NCI-H446 (cell line): Measurements from ENCODE around the gene PRR27.

Experiments used
- DNase-seq, 2 experiments: peaks; one replicate each; lab custom pipeline; 2025; lab: John Stamatoyannopoulos, UW

PRR27 gene

GRCh38 chr4:70153937-70154336 lies at the start of gene PRR27:
Gene PRR27, plus strand, starts transcription at chr4:70154237. Its CDS starts 139 bp downstream, at chr4:70154376.
- DNase-seq: no peak

GRCh38 chr4:70110917-70111316 lies 43.1 kb upstream of the PRR27 start:
- DNase-seq: no peak

DNA sequence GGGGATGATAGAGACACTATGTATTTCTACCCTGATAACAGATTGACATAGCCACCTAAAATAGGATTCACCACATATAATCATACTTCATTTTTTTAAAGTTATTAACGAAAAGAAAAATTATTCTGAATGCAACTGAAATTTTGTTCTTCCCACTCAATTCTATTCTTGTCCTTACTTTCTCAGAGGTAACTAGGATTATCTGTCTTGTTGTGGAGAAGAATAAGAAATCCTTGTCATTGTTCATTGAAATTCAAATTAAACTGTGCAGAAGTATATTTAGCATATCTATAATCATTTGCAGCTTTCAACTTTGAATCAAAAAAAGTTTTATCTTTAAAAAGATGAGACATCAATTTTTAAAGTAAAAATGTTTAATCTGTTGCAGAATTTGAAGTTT lies 40.4 kb upstream of the PRR27 start:
- no peak for DNase-seq

- no peak for DNase-seq
Observed at GRCh38 chr4:70114096-70114495, 39.9 kb upstream of the PRR27 start.

DNA sequence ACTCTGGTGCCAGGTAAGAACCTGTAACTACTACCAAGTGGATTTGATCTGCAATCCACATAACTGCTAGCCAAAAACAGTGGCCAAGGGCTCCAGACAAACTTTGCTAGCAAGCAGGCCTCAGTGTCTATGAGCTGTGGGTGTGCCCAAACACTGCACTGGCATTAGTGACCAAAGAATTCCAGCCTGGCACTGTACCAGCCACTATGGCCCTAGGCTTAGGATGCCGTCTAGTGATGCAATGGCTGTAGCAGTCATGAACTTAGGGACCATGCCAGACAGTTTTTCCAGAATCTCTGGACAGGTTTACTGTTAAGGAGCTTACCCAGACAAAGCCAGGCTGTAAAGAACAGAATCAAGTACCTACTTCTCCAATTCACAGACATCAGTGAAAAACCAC lies 33.7 kb upstream of the PRR27 start:
- DNase-seq: no peak

GRCh38 chr4:70133473-70133872 lies 20.6 kb upstream of the PRR27 start:
- no peak for DNase-seq

- DNase-seq: no peak
Observed at GRCh38 chr4:70138751-70139150, 15.3 kb upstream of the PRR27 start.

DNA sequence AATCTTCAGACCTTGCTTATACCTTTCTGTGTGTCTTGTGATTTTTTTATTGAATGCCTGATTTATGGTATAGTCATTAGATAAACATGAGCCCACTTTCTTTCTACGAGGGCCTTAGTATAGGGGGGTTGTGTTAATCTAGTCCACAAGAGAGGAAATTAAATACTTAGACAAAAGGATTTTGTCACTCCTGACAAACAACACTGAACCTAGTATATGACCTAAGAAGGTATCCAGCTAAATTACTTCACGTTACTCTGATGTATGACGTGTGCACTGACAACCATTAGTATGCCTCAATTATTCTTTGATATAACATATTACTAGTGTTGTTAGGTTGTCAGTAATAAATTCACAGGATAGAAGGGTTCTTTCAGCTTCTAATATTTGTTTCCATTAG lies 2.8 kb upstream of the PRR27 start:
- no peak for DNase-seq

DNA sequence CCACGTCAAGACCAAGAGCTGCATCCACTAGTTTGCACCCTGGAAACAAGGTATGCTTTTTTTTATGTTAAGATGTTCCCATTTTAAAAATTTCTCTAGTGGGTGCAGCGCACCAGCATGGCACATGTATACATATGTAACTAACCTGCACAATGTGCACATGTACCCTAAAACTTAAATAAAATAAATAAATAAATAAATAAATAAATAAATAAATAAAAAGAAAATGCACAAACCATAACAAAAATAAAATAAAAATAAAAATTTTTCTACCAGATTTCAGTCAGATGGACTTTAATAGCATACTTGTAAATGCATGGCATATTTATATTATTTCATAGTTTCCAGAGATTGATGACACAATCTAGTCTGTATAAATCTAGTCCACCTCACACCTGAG lies 1.9 kb upstream of the PRR27 start:
- DNase-seq: no peak

DNA sequence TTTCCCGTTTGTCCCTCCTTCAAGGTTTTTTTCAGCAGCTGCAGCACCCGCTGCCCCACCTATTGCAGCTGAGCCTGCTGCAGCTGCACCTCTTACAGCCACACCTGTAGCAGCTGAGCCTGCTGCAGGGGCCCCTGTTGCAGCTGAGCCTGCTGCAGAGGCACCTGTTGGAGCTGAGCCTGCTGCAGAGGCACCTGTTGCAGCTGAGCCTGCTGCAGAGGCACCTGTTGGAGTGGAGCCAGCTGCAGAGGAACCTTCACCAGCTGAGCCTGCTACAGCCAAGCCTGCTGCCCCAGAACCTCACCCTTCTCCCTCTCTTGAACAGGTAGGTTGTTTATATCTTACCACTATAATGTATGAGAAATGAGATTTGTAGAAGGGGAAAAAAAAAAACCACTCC lies 4.5 kb downstream of the PRR27 start:
- DNase-seq: no peak

DNA sequence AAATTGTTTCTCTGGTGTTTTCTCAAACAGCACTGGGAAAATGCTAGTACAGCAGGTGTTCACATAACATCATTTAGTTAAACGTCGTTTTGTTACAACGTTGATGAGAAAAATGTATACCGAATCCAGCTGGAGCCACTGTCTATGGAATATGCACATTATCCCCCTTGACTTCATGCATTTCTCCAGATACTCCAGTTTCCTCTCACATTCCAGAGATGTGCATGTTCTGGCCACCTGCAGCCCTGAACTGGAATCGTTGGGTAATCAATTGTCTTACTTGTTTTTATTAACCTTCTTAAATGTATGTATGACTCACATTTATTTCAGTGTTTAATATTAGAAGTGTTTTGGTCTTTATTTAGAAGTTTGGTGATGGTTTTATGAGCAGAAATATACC lies 23.1 kb downstream of the PRR27 start:
- no peak for DNase-seq

DNA sequence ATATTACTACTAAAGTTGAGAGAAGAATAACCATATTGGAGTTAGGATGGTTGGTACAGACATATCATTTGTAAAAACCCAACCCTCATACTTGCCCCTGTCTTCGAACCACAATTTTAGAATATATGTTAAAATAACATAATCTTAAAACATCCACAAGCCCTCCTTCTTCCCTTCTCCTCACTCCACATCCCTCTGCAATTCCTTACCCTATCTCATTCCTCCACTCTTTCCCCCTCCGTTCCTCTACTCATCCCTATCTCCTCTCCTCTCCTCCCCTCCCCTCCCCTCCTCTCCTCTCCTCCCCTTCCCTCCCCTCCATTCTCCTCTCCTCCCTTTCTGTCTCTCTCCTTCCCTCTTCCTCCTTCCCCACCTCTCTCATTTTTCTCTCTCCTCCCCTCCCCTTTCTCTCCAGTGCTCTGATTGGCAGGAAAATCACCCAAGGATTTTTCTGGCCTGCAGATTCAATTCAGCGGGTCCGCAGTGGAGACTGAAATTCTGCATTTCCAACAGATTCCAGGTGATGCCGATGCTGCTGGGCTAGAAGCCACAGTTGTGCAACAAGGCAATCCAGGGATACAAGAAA lies 24.1 kb downstream of the PRR27 start:
- no peak for DNase-seq

GRCh38 chr4:70179811-70180210 lies 25.8 kb downstream of the PRR27 start:
- no peak for DNase-seq

GRCh38 chr4:70181864-70182263 lies 27.8 kb downstream of the PRR27 start:
- DNase-seq: no peak

- no peak for DNase-seq
Observed at GRCh38 chr4:70182517-70183167, 28.6 kb downstream of the PRR27 start.

GRCh38 chr4:70183168-70183939 lies 29.3 kb downstream of the PRR27 start:
- DNase-seq: peak in 1 of 2 experiments; percentile 21

GRCh38 chr4:70183940-70184246 lies 29.9 kb downstream of the PRR27 start:
- no peak for DNase-seq

- DNase-seq: no peak
Observed at GRCh38 chr4:70187216-70187615, 33.2 kb downstream of the PRR27 start.

DNA sequence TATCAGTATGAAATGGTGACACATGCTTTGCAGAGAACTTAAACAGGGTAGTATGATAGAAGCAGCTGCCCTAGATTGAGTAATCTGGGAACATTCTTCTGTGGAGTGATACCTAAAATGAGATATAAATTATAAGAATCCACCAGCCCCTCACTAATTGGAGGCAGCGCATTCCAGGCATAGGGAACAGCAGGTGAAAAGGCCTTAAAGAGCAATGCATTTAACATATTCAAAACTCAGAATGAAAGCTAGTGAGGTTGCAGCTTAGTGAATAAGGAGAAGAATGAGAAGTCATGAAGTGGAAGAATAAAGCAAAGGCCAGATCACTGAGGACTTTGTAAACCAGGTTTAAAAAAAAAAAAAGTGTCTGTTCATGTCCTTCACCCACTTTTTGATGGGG lies 36.5 kb downstream of the PRR27 start:
- DNase-seq: no peak

DNA sequence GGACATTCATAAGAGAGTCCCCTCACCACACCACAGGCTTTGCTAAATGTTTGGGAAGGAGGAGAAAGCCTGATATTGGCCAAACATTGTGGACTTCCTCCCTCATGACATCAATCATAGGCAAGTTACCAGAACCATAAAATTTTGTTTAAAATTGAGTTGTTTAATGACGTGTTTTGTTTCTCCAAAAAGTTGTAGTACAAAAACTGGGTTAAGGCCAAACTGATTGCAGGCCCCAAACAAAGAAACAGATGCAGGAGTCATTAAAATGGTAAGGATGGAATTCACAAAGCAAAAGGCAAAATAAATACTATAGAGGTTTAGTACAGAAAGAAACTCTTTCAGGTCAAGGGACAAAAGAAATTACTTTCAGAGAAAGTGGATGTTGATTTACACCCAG lies 37.6 kb downstream of the PRR27 start:
- no peak for DNase-seq

GRCh38 chr4:70192895-70193294 lies 38.9 kb downstream of the PRR27 start:
- DNase-seq: no peak

- DNase-seq: no peak
Observed at GRCh38 chr4:70195425-70195824, 41.4 kb downstream of the PRR27 start, which contains the start of gene ODAM. Gene ODAM, plus strand, starts transcription at chr4:70195725. Its CDS starts 819 bp downstream, at chr4:70196544.

GRCh38 chr4:70196857-70197256 lies 42.8 kb downstream of the PRR27 start:
- DNase-seq: no peak
